Measurements from ENCODE around the gene UBE3B.

DNA sequence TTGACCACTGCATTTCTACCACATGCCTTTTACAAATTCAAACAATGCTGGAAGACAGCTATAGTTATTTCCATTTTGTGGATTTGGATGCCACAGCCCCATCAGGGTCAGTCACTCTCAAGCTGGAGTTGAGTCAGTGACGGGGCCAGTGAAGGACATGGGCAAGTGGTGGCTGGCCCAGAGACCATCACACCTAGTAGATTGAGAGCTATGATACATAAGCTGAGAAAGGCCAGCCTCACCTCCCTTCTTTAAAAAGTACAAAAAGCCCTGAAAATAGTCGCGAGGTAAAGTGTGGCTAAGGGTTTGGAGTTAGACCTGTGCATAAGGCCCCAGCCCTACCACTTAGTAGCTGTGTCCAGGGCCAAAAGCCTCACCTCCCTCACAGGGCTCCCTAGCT is 4.4 kb upstream of the UBE3B start:
- TF ChIP-seq, protein P1, sequence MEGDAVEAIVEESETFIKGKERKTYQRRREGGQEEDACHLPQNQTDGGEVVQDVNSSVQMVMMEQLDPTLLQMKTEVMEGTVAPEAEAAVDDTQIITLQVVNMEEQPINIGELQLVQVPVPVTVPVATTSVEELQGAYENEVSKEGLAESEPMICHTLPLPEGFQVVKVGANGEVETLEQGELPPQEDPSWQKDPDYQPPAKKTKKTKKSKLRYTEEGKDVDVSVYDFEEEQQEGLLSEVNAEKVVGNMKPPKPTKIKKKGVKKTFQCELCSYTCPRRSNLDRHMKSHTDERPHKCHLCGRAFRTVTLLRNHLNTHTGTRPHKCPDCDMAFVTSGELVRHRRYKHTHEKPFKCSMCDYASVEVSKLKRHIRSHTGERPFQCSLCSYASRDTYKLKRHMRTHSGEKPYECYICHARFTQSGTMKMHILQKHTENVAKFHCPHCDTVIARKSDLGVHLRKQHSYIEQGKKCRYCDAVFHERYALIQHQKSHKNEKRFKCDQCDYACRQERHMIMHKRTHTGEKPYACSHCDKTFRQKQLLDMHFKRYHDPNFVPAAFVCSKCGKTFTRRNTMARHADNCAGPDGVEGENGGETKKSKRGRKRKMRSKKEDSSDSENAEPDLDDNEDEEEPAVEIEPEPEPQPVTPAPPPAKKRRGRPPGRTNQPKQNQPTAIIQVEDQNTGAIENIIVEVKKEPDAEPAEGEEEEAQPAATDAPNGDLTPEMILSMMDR (IDR thresholded peaks at IDR 0.05), result no peak
- TF ChIP-seq EZH2 (IDR thresholded peaks at IDR 0.05) (no peak), EZH2phosphoT487 (IDR thresholded peaks at IDR 0.05) (no peak)
